Muscle layer of duodenum (tissue), 2 donors: ENCODE data around the gene MAML2.

Source experiments
- H3K27ac ChIP-seq: one replicate; pipeline ENCODE4 v1.7.0; 2013; ENCODE audit warnings: mild to moderate bottlenecking, low read length
- H3K27me3 ChIP-seq: one replicate; pipeline ENCODE4 v1.7.0; 2013; ENCODE audit warnings: low read depth, mild to moderate bottlenecking, control low read depth, low read length
- H3K36me3 ChIP-seq, 2 donors: one replicate each; pipeline ENCODE4 v1.7.0; 2013; ENCODE audit warnings: low read length in 2 of 2, control low read depth in 1 of 2, mild to moderate bottlenecking in 1 of 2; ENCODE audit not compliant: insufficient read depth in 2 of 2, control insufficient read depth in 1 of 2
- H3K4me1 ChIP-seq, 2 donors: one replicate each; pipeline ENCODE4 v1.7.0; 2013; ENCODE audit warnings: low read length in 2 of 2, mild to moderate bottlenecking in 2 of 2, control low read depth in 1 of 2, moderate library complexity in 1 of 2; ENCODE audit not compliant: insufficient read depth in 2 of 2, control insufficient read depth in 1 of 2
- H3K4me3 ChIP-seq, 2 donors: one replicate each; pipeline ENCODE4 v1.7.0; 2013; ENCODE audit warnings: low read length in 2 of 2, low read depth in 1 of 2, mild to moderate bottlenecking in 1 of 2
- H3K9me3 ChIP-seq, 2 donors: one replicate each; pipeline ENCODE4 v1.7.0; 2013; ENCODE audit warnings: low read length in 2 of 2, control low read depth in 1 of 2, mild to moderate bottlenecking in 1 of 2; ENCODE audit not compliant: control insufficient read depth in 1 of 2
- donor health status: healthy.

Gene MAML2

DNA sequence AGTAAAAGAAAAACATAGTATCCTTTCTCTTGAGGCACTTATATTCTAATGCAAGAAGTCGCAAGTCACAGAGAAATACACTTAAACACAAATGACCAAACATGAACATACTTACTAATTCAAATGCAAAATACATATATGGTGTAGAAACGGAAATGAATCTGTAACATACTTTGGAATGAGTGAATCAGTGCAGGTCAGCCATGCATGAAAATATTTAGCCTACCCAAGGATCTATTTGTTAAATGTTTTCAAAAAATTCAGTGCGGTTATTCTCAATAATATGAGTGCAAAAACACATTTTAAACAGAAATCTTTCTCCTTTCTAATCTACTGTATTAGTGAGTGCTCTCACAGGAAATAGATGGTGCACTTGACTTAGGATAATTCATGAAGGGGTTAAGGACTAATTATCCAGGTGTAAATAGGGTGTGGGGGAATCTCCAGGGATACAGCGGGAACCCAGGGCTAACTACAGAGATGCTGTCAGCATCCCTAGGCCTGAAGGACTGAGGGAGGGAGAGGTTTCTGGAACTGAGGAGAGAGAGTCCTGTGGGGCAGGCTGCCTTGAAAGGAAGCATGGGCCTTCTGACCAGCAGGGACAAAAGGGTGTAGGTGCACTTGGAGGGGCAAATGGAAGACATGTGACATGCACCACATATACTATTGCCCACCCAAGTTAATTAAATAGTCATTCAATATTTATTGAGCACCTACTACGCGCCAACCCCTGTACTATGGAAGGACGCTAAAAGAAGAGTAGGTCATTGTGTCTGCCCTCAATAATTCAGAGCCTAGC, 139.2 kb downstream of the MAML2 start:
- peaks cover 13 to 15% of the 10 kb centered on the region in 2 donors for H3K4me1 ChIP-seq
- H3K9me3 ChIP-seq = no peaks in the 10 kb centered on the region
- no peak overlapping the region for H3K4me3 ChIP-seq
- no peaks in the 10 kb centered on the region for H3K27me3 ChIP-seq
- H3K27ac ChIP-seq = no peak overlapping the region
- H3K36me3 ChIP-seq = no peaks in the 10 kb centered on the region

GRCh38 chr11:96200243-96200642, 142.8 kb downstream of the MAML2 start:
- Histone ChIP-seq H3K4me1 (peaks cover 6 to 9% of the 10 kb centered on the region in 2 donors), H3K27ac (no peak overlapping the region), H3K4me3 (no peak overlapping the region)

GRCh38 chr11:96199563-96200025, 143.4 kb downstream of the MAML2 start:
- no peaks in the 10 kb centered on the region for H3K9me3 ChIP-seq
- no peaks in the 10 kb centered on the region for H3K27me3 ChIP-seq
- H3K4me3 ChIP-seq = no peak overlapping the region
- H3K27ac ChIP-seq = no peak overlapping the region
- H3K4me1 ChIP-seq = peaks cover 6 to 9% of the 10 kb centered on the region in 2 donors
- H3K36me3 ChIP-seq = no peaks in the 10 kb centered on the region

More at GRCh38 chr11:96200243-96200642, 142.8 kb downstream of the MAML2 start:
- Histone ChIP-seq H3K9me3 (no peaks in the 10 kb centered on the region), H3K27me3 (no peaks in the 10 kb centered on the region), H3K36me3 (no peaks in the 10 kb centered on the region)

GRCh38 chr11:96197801-96198701, 144.9 kb downstream of the MAML2 start:
- Histone ChIP-seq H3K4me3 (no peak overlapping the region), H3K27ac (no peak overlapping the region), H3K9me3 (no peaks in the 10 kb centered on the region), H3K36me3 (no peaks in the 10 kb centered on the region), H3K27me3 (no peaks in the 10 kb centered on the region), H3K4me1 (peaks cover 6 to 15% of the 10 kb centered on the region in 2 donors)

DNA sequence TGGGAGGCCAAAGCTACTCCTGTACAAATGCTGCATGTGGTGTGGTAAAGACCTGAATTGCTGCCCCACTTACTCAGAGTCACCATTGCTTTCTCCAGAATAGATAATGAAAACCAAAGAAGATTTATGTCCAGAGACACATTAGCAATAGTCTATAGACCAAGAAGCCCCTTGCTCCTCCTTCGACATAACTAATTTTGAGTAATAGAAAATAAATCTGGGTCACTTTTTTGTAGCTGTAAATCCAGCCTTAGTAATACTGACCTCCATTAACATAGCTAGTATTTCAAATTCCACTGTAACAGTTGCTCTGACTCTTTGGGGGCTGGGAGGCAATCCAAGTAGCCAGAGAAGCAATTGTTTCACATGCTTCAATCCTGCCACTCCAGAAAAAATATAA, 145.9 kb downstream of the MAML2 start:
- no peak overlapping the region for H3K27ac ChIP-seq

DNA sequence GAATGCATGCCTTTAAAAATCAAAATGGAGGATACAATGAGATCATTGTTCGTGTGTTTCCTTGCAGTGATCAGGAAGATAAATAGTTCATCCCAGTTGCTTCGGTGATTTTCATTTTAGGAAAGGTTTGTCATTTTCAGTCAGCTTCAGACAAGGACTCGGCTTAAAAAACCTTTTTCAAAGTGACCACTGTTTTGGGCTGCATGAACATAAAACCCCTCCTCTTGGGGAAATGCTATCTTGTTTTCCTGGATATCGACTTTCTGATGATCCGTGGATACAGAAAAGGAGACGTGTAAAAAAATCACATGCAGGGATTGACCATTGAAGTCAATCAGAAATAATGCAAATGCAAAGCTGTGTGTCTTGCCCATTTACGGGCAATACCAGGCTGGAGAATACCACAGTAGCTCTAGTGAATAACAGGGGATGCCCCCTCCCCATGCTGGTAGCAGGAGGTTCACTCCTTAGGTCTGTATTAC, 146.8 kb downstream of the MAML2 start:
- no peaks in the 10 kb centered on the region for H3K9me3 ChIP-seq
- H3K27me3 ChIP-seq = no peaks in the 10 kb centered on the region
- no peak overlapping the region for H3K4me3 ChIP-seq
- no peaks in the 10 kb centered on the region for H3K36me3 ChIP-seq
- no peak overlapping the region for H3K27ac ChIP-seq
- peaks cover 10 to 15% of the 10 kb centered on the region in 2 donors for H3K4me1 ChIP-seq

More for the DNA sequence above, 145.9 kb downstream of the MAML2 start:
- Histone ChIP-seq H3K27me3 (no peaks in the 10 kb centered on the region), H3K4me1 (peaks cover 6 to 15% of the 10 kb centered on the region in 2 donors), H3K36me3 (no peaks in the 10 kb centered on the region), H3K4me3 (no peak overlapping the region), H3K9me3 (no peaks in the 10 kb centered on the region)

GRCh38 chr11:96195671-96196070, 147.3 kb downstream of the MAML2 start:
- H3K27me3 ChIP-seq = no peaks in the 10 kb centered on the region
- no peaks in the 10 kb centered on the region for H3K9me3 ChIP-seq
- no peaks in the 10 kb centered on the region for H3K36me3 ChIP-seq
- no peak overlapping the region for H3K4me3 ChIP-seq
- H3K4me1 ChIP-seq = peaks cover 10 to 15% of the 10 kb centered on the region in 2 donors
- H3K27ac ChIP-seq = no peak overlapping the region

DNA sequence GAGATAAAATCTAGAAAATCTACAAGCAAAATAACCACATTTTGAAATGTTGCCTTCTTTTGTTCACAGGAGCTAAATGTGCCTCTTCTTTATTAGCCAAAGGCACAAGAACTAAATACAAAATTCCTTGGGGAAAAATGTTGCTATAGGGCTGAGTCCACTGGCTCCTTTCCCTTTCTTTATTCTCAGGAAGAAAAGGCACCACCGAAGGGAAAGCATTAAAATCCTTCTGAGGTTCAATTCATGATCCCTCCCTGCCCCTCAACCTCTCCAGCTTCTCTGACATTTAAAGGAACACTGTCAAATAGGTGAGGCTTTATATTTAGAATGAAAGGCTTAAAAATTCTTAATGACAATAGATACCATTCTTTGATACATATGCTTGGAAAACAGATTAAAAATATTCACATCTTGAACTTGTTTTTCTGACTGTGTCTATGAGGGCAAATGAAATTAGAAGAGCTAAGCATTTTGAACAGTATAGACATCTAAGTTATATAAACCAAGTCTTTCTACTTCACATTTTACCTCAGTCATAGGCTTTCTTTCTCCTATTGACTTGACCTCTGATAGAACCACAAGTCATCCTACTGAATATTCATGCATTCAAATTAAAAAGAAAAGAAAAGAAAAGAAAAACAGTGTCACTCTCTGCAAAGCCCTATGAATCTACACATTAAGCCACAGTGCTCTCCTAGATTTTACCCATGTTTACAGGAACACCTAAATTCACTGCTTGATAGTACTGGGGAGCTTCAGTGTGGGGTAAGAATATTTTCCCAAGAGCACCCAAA, 148.2 kb downstream of the MAML2 start:
- H3K4me1 ChIP-seq = peaks cover 3 to 9% of the 10 kb centered on the region in 2 donors
- H3K27ac ChIP-seq = no peak overlapping the region
- H3K27me3 ChIP-seq = no peaks in the 10 kb centered on the region
- no peaks in the 10 kb centered on the region for H3K9me3 ChIP-seq
- H3K36me3 ChIP-seq = no peaks in the 10 kb centered on the region
- H3K4me3 ChIP-seq = no peak overlapping the region

GRCh38 chr11:96193745-96194443, 149.1 kb downstream of the MAML2 start:
- Histone ChIP-seq H3K36me3 (no peaks in the 10 kb centered on the region), H3K27ac (no peak overlapping the region), H3K27me3 (no peaks in the 10 kb centered on the region), H3K9me3 (no peaks in the 10 kb centered on the region), H3K4me1 (peaks cover 5 to 6% of the 10 kb centered on the region in 2 donors), H3K4me3 (no peak overlapping the region)

DNA sequence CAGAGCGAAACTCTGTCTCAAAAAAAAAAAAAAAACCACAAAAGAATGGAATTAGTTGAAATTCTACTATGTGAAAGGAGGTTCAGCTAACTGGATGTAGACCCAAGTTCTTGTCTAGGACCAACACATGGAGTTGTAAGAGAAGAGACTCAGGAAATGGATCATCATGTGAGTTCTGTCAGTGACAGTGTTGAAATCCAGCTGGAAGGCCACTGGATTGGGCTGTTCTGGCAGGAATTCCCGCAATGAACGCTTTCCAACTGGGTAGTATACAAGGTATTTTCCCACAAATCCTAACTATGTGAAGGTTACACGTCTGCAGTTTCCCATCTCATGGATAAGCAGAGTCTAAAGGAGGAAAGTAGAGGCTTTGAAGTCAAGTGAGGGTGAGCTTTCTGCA, 151.2 kb downstream of the MAML2 start:
- no peak overlapping the region for H3K27ac ChIP-seq
- H3K27me3 ChIP-seq = no peaks in the 10 kb centered on the region
- H3K9me3 ChIP-seq = no peaks in the 10 kb centered on the region
- peaks cover 6 to 10% of the 10 kb centered on the region in 2 donors for H3K4me1 ChIP-seq
- H3K36me3 ChIP-seq = no peaks in the 10 kb centered on the region
- no peak overlapping the region for H3K4me3 ChIP-seq
